Spleen (tissue), 11 donors: ENCODE data around the gene GRIK2. TPM values are rescaled to one million over a fixed set of nuclear protein-coding genes. Genes with fewer than 3 reads are reported as not detected.

ENCODE experiments used
- DNase-seq: peaks from one replicate; pipeline ENCODE4 v3.0.0-alpha.2; 2020
- H3K27ac ChIP-seq, 8 donors: fragments of 200-600 bp; sonication (generic) in 7 of 8; 1 replicate in 4 of 8; 2 replicates in 4 of 8; pipeline versions ENCODE4 v1.5.0 to v1.8.0; 2016 to 2021; ENCODE audit warnings: inconsistent platforms in 4 of 8, mild to moderate bottlenecking in 4 of 8, moderate library complexity in 1 of 8
- H3K27me3 ChIP-seq, 7 donors: fragments of 200-600 bp; sonication (generic) in 6 of 7; replicated peaks in 1 of 7; 1 replicate in 4 of 7; 2 replicates in 3 of 7; pipeline versions ENCODE4 v1.5.0 to v1.8.0; 2016 to 2021; ENCODE audit warnings: inconsistent platforms in 3 of 7, mild to moderate bottlenecking in 1 of 7
- H3K36me3 ChIP-seq, 6 donors: fragments of 200-600 bp; sonication (generic) in 5 of 6; 1 replicate in 4 of 6; 2 replicates in 2 of 6; pipeline versions ENCODE4 v1.5.0 to v1.8.0; 2016 to 2021; ENCODE audit warnings: inconsistent platforms in 2 of 6
- H3K4me1 ChIP-seq, 6 donors: fragments of 200-600 bp; sonication (generic) in 5 of 6; 1 replicate in 3 of 6; 2 replicates in 3 of 6; pipeline versions ENCODE4 v1.5.0 to v1.8.0; 2016 to 2021; ENCODE audit warnings: inconsistent platforms in 3 of 6
- H3K4me3 ChIP-seq, 8 donors: fragments of 200-600 bp; sonication (generic) in 7 of 8; 1 replicate in 4 of 8; 2 replicates in 4 of 8; pipeline versions ENCODE4 v1.5.0 to v1.8.0; 2016 to 2021; ENCODE audit warnings: inconsistent platforms in 4 of 8, mild to moderate bottlenecking in 4 of 8, moderate library complexity in 2 of 8
- H3K9me3 ChIP-seq, 8 donors: fragments of 200-600 bp; sonication (generic) in 7 of 8; 1 replicate in 4 of 8; 2 replicates in 4 of 8; pipeline versions ENCODE4 v1.5.0 to v1.8.0; 2016 to 2021; ENCODE audit warnings: inconsistent platforms in 4 of 8
- POLR2A ChIP-seq, 3 donors: fragments of 450-650 bp; IDR thresholded peaks; one replicate each; pipeline ENCODE4 v1.5.1; 2017; ENCODE audit warnings: antibody characterized with exemption in 3 of 3, mild to moderate bottlenecking in 1 of 3
- POLR2AphosphoS5 ChIP-seq, 3 donors: sonication (generic); formaldehyde crosslinking; IDR thresholded peaks; one replicate each; pipeline ENCODE4 v1.5.1; 2017; ENCODE audit warnings: antibody characterized with exemption in 3 of 3
- WGBS, 5 donors: extraction: QIAGEN DNeasy Blood & Tissue Kit in 3 of 5; methylation state at CpG; one replicate each; pipeline versions ENCODE4 v1.1.5 to v1.1.7; 2013 to 2018; 5-methylcytosine and 5-hydroxymethylcytosine counted together
- intact Hi-C: fragments of 100-400 bp; cut with DNase I; formaldehyde crosslinking; loops from one replicate; pipeline ENCODE4 v1.15.0; 2023; ENCODE audit warnings: low total_unique reads
- polyA plus RNA-seq, 3 donors: library from polyadenylated mRNA; stranded (reverse); fragments of 200-250 nt; gene quantifications; one replicate each; pipeline ENCODE4 v1.2.1, GENCODE V29; 2013
- total RNA-seq, 7 donors: library from RNA; depleted of rRNA in 3 of 7; stranded (reverse); fragments of >200 nt in 3 of 7; fragmentation: NEBNext Ultra II Directional in 4 of 7; extraction: Animal tissue kit (Norgen Biotek cat#: 25700) in 4 of 7; gene quantifications; one replicate each; pipeline versions ENCODE4 v1.1.0 to v1.2.1, GENCODE V29; 2016 to 2021
- TF ChIP-seq, protein P1 (sequence below), 11 experiments: fragments of 200-600 bp in 7 of 11; fragments of 450-650 bp in 4 of 11; sonication (generic) in 4 of 11; IDR thresholded peaks in 8 of 11; conservative IDR thresholded peaks in 3 of 11; 1 replicate in 7 of 11; 2 replicates in 4 of 11; pipeline versions ENCODE4 v1.4.0 to v1.8.0; 2016 to 2021; ENCODE audit warnings: antibody characterized with exemption in 11 of 11, inconsistent platforms in 4 of 11, mild to moderate bottlenecking in 1 of 11
- donor health status: healthy with polysubstance abuse.
- donor health status: DM: no; HTN: no; CAD: no; lungs with moderate emphysema.
- donor health status: DM: no; HTN: no; CAD: no.
- donor health status: Bipolar disorder and iron deficiency.
- donor health status: healthy.
- donor health status: DM: no; HTN: no; CAD: no.
- donor health status: DM: yes; HTN: yes; CAD: no.

Gene GRIK2
- total and polyA plus RNA-seq, 10 donors = 0.07 to 2.7 (median 0.89) TPM

DNA sequence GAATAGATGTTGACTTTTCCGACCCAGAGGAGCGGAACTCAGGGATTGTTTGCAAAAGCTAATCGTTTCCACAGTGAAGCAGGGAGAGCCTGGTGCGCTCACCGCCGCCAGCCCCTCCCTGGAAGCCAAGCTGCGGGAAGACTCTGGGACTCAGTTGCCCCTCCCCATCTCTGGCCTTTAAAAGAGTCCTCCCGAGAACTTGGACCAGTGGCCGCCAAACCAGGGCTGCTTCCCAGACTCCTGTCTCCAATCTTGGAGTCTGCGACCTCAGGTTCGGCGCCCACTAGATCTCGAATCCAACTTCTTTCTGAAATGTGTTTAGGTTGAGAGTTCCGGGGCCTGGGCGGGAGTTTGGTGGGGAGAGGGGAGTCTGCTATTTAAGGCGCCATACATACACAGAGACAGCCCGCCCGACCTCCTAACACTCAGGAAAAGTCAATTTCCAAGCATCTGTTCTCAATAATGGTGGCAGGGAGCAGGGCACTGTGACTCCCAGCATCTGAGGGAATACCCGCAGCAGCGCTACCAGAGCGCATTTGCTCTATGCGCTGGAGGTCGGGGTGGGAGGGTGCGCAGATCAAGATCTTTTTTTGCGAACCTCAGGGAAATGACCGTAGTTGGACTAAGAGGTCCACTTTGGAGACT lies 800 bp upstream of the GRIK2 start:
- WGBS, 5 donors = 5 to 10% (median 6%) methylated on average over 18 to 26 of the region's 26 CpGs
- no peaks in the 10 kb centered on the region for H3K36me3 ChIP-seq
- no peak overlapping the region for H3K27ac ChIP-seq
- TF ChIP-seq POLR2A (IDR thresholded peaks at IDR 0.05) (no peak), POLR2AphosphoS5 (IDR thresholded peaks at IDR 0.05) (no peak)
- TF ChIP-seq, protein P1, sequence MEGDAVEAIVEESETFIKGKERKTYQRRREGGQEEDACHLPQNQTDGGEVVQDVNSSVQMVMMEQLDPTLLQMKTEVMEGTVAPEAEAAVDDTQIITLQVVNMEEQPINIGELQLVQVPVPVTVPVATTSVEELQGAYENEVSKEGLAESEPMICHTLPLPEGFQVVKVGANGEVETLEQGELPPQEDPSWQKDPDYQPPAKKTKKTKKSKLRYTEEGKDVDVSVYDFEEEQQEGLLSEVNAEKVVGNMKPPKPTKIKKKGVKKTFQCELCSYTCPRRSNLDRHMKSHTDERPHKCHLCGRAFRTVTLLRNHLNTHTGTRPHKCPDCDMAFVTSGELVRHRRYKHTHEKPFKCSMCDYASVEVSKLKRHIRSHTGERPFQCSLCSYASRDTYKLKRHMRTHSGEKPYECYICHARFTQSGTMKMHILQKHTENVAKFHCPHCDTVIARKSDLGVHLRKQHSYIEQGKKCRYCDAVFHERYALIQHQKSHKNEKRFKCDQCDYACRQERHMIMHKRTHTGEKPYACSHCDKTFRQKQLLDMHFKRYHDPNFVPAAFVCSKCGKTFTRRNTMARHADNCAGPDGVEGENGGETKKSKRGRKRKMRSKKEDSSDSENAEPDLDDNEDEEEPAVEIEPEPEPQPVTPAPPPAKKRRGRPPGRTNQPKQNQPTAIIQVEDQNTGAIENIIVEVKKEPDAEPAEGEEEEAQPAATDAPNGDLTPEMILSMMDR (IDR thresholded peaks at IDR 0.05 in 8 of 11, conservative IDR thresholded peaks at IDR 0.05 in 3 of 11) = no peak
- H3K27me3 ChIP-seq = peaks cover 7 to 69% (median 33%) of the 10 kb centered on the region in 7 donors
- H3K9me3 ChIP-seq = no peaks in the 10 kb centered on the region
- peak overlapping the region in 2 of 8 donors; percentile 37 to 60 for H3K4me3 ChIP-seq
- intact Hi-C loops = no loop called here
- DNase-seq = no peak
- H3K4me1 ChIP-seq = peaks cover 0 to 17% (median 8%) of the 10 kb centered on the region in 6 donors

DNA sequence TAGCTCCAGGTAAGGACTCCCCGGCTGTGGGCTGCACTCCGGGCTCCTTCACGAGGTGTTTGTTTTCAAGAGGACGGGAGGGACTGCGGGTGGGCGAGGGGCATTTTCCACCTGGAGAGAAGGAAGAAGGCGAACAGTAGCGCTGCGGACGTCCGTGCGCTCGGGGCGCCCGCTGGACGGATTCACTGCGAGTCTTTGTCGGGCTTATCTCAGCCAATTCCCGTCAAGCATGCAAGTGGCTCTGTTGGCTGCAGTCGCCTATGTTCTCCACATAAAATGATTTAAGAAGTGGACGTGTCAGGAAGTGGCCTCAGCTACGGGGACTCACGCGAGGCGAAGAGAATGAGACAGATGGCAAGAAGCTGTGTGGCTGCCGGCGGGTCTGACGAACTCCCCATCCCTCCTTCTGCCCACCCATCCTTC lies 332 bp downstream of the GRIK2 start:
- Histone ChIP-seq H3K27me3 (peaks cover 7 to 80% (median 36%) of the 10 kb centered on the region in 7 donors), H3K9me3 (peaks cover 0 to 3% (median 0%) of the 10 kb centered on the region in 8 donors), H3K4me3 (peak overlapping the region in 7 of 8 donors; percentile 15 to 60 (median 23)), H3K4me1 (peaks cover 0 to 17% (median 8%) of the 10 kb centered on the region in 6 donors), H3K36me3 (no peaks in the 10 kb centered on the region), H3K27ac (no peak overlapping the region)
- 1 to 2% (median 2%) methylated on average over 11 to 28 of the region's 28 CpGs for WGBS, 5 donors
- intact Hi-C loops = no loop called here
- TF ChIP-seq POLR2AphosphoS5 (IDR thresholded peaks at IDR 0.05) = no peak
- TF ChIP-seq, protein P1 (IDR thresholded peaks at IDR 0.05 in 8 of 11, conservative IDR thresholded peaks at IDR 0.05 in 3 of 11) = peak in 1 of 11 experiments; percentile 4
- no peak for DNase-seq

DNA sequence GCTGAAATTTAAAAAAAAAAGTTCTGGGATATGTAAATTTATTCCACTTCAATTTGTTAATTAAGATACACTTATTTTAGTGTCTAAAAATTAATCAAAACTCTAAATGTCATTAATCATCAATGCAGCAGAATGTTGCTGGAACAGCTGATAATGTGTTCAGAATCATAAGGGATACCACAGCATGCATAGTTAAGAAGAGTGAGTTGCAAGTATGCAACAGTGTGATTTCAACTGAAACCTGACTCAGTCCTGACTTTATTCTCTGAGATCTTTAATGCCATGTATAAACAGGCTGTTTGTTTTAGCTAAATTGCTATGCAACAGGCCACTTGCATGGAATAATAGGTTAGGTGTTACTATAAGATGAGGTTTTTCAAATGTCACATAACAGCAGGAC lies 1.4 kb downstream of the GRIK2 start:
- Histone ChIP-seq H3K27me3 (peaks cover 7 to 91% (median 46%) of the 10 kb centered on the region in 7 donors), H3K36me3 (no peaks in the 10 kb centered on the region), H3K9me3 (peaks cover 0 to 6% (median 0%) of the 10 kb centered on the region in 8 donors), H3K4me1 (peaks cover 0 to 17% (median 8%) of the 10 kb centered on the region in 6 donors), H3K27ac (no peak overlapping the region), H3K4me3 (no peak overlapping the region)
- TF ChIP-seq POLR2AphosphoS5 (IDR thresholded peaks at IDR 0.05) = no peak
- TF ChIP-seq, protein P1 (IDR thresholded peaks at IDR 0.05 in 8 of 11, conservative IDR thresholded peaks at IDR 0.05 in 3 of 11) = no peak
- no peak for TF ChIP-seq POLR2A (IDR thresholded peaks at IDR 0.05)
- no peak for DNase-seq
- intact Hi-C loops = no loop called here

DNA sequence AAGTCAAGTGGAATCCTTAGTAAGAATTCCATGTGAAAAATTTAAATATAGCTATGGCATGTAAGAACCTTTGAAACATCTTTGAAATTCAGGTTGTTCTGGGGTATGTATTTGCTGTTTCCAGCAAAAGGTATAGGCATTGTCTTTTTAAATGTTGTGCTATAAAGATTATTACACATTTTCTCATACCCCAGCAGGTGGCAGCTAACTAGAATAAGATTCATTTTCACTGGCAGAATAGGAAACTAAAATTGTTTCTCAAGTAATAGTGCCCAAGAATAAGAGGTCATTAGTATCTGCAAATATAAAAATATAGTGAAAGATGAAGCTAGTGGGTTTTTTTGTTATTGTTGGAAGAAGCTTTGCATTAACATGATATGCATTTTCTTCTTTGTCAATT lies 1.8 kb downstream of the GRIK2 start:
- DNase-seq = no peak
- Histone ChIP-seq H3K4me1 (peaks cover 0 to 17% (median 8%) of the 10 kb centered on the region in 6 donors), H3K27ac (no peak overlapping the region), H3K9me3 (peaks cover 0 to 6% (median 0%) of the 10 kb centered on the region in 8 donors), H3K4me3 (no peak overlapping the region), H3K36me3 (no peaks in the 10 kb centered on the region), H3K27me3 (peaks cover 7 to 95% (median 46%) of the 10 kb centered on the region in 7 donors)
- intact Hi-C loops = no loop called here
- TF ChIP-seq POLR2A (IDR thresholded peaks at IDR 0.05) (no peak), POLR2AphosphoS5 (IDR thresholded peaks at IDR 0.05) (no peak)
- TF ChIP-seq, protein P1 (IDR thresholded peaks at IDR 0.05 in 8 of 11, conservative IDR thresholded peaks at IDR 0.05 in 3 of 11) = no peak
